Measurements from ENCODE around the gene ZBTB16.

ZBTB16 gene

DNA sequence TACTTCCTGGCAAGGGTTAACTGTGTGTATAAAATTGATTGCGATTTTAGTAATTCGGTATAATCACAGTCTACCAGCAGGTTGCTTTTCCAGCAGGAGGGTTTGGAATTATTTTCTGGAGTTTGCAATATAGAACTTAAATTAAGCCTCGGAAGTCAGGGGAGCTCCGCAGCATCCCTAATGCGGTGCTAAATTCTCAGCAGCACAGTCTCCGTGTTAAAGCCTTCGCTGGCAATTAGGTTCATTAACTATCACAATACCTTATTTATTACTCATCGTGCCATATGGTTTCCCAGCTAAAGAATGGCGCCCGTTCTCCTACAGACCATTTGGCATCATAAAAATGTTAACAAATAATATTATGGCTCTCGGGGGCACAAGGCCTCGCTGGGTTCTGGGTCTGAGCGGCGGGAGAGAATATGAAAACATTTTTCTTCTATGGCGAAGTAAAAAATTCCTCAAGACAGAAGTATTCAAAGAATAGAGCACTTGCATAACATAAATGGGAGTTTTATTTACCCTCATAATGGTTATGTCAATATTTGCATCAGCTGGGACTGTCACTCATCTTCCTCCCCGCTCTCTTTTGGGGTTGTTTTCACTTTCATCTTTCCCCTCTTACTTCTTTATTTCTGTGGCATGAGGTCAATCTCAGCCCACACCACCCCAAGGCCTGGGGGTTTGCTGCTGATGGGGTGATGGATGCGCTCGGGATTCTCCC, 28.1 kb upstream of the ZBTB16 start:
- Histone ChIP-seq H3K27ac (no peak overlapping the region), H3K4me3 (ENCODE audit: low read depth, low read length) (no peak overlapping the region), H3K36me3 (no peaks in the 10 kb centered on the region), H3K27me3 (ENCODE audit: insufficient read depth, low read depth, severe bottlenecking) (no peaks in the 10 kb centered on the region), H3K9me3 (ENCODE audit: severe bottlenecking) (no peaks in the 10 kb centered on the region)
- no peak for DNase-seq
- TF ChIP-seq, protein P1, sequence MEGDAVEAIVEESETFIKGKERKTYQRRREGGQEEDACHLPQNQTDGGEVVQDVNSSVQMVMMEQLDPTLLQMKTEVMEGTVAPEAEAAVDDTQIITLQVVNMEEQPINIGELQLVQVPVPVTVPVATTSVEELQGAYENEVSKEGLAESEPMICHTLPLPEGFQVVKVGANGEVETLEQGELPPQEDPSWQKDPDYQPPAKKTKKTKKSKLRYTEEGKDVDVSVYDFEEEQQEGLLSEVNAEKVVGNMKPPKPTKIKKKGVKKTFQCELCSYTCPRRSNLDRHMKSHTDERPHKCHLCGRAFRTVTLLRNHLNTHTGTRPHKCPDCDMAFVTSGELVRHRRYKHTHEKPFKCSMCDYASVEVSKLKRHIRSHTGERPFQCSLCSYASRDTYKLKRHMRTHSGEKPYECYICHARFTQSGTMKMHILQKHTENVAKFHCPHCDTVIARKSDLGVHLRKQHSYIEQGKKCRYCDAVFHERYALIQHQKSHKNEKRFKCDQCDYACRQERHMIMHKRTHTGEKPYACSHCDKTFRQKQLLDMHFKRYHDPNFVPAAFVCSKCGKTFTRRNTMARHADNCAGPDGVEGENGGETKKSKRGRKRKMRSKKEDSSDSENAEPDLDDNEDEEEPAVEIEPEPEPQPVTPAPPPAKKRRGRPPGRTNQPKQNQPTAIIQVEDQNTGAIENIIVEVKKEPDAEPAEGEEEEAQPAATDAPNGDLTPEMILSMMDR (IDR thresholded peaks at IDR 0.05; ENCODE audit: low read depth, low read length) = no peak

- TF ChIP-seq, protein P1 (IDR thresholded peaks at IDR 0.05; ENCODE audit: low read depth, low read length) = no peak
- Histone ChIP-seq H3K27ac (no peak overlapping the region), H3K36me3 (no peaks in the 10 kb centered on the region), H3K4me3 (ENCODE audit: low read depth, low read length) (no peak overlapping the region), H3K9me3 (ENCODE audit: severe bottlenecking) (no peaks in the 10 kb centered on the region), H3K27me3 (ENCODE audit: insufficient read depth, low read depth, severe bottlenecking) (no peaks in the 10 kb centered on the region)
- DNase-seq = no peak
Observed at GRCh38 chr11:114031967-114032320, 27.6 kb upstream of the ZBTB16 start.

- Histone ChIP-seq H3K4me3 (ENCODE audit: low read depth, low read length) (no peak overlapping the region), H3K36me3 (no peaks in the 10 kb centered on the region), H3K9me3 (ENCODE audit: severe bottlenecking) (no peaks in the 10 kb centered on the region), H3K27me3 (ENCODE audit: insufficient read depth, low read depth, severe bottlenecking) (no peaks in the 10 kb centered on the region), H3K27ac (no peak overlapping the region)
- TF ChIP-seq, protein P1 (IDR thresholded peaks at IDR 0.05; ENCODE audit: low read depth, low read length) = no peak
- DNase-seq = no peak
Observed at GRCh38 chr11:114033066-114033465, 26.4 kb upstream of the ZBTB16 start.

- DNase-seq = no peak
Observed at GRCh38 chr11:114033572-114033971, 25.9 kb upstream of the ZBTB16 start.

DNA sequence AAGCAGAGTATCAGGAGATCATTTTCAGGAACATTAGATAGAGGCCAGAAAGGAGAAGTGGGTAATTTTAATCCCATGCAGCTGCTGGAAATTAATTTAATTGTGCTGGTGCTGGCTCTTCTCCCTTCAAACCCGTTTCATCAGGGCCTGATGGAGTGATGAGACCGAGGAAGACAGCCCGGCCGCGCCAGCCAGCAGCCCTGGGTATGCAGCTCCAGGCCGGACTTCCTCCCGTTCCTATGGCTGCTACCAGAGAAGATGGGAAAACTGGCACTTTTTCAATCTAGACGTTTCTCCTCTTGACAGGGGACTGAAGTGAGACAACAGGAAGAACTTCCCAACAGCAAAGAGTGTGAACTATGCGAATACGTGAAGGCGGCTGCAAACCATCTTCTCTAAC, 24.6 kb upstream of the ZBTB16 start:
- Histone ChIP-seq H3K27me3 (ENCODE audit: insufficient read depth, low read depth, severe bottlenecking) (no peaks in the 10 kb centered on the region), H3K4me3 (ENCODE audit: low read depth, low read length) (no peak overlapping the region), H3K9me3 (ENCODE audit: severe bottlenecking) (no peaks in the 10 kb centered on the region), H3K36me3 (no peaks in the 10 kb centered on the region), H3K27ac (no peak overlapping the region)
- TF ChIP-seq, protein P1 (IDR thresholded peaks at IDR 0.05; ENCODE audit: low read depth, low read length) = no peak
- DNase-seq = no peak

More at GRCh38 chr11:114033572-114033971, 25.9 kb upstream of the ZBTB16 start:
- Histone ChIP-seq H3K27me3 (ENCODE audit: insufficient read depth, low read depth, severe bottlenecking) (no peaks in the 10 kb centered on the region), H3K27ac (no peak overlapping the region), H3K4me3 (ENCODE audit: low read depth, low read length) (no peak overlapping the region), H3K36me3 (no peaks in the 10 kb centered on the region), H3K9me3 (ENCODE audit: severe bottlenecking) (no peaks in the 10 kb centered on the region)
- TF ChIP-seq, protein P1 (IDR thresholded peaks at IDR 0.05; ENCODE audit: low read depth, low read length) = no peak

Measured in WERI-Rb-1 (cell line).